Stimulated activated CD4-positive, alpha-beta T cell treated with anti-CD3 and anti-CD28 coated beads, Interleukin-1b, Interleukin-23, amount 100 ng/mL, for 4 hours (primary cell): ENCODE results near the gene HELZ2.
"Not testable (repeated sequence)": the region's sequence is repeated elsewhere in the genome, so short reads cannot be mapped to it uniquely, and the experiment has no call there.

Experiments
- DNase-seq, 2 donors: peaks; one replicate each; pipeline ENCODE4 v3.0.0-alpha.2; 2020; ENCODE audit warnings: low read depth in 2 of 2

HELZ2 gene

GRCh38 chr20:63574156-63574828 is at the start of gene HELZ2:
TSS of gene HELZ2 (minus strand) at chr20:63574239. CDS start at chr20:63572385, 1,854 bp downstream.
- DNase-seq = peak; percentile 40 to 55

- no peak for DNase-seq
Measured at GRCh38 chr20:63622732-63623131, 48.7 kb upstream of the HELZ2 start.

- DNase-seq = no peak
Measured at GRCh38 chr20:63622096-63622495, 48.1 kb upstream of the HELZ2 start.

DNA sequence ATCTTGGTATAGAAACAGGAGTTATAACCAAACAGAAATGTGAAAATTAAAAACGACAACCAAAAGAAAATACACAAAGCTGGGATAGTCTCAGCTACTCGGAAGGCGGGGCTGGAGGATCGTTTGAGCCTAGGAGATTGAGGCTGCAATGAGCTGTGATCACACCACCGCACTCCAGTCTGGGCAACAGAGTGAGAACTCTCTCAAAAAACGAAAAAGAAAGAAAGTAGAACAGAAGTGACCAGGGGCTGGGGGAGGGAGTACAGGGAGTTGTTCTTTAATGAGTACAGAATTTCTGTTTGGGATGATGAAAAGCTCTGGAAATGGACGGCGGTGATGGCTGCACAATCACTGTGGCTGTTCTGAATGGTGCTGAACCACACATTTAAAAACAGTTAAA is 47.0 kb upstream of the HELZ2 start:
- no peak for DNase-seq

DNA sequence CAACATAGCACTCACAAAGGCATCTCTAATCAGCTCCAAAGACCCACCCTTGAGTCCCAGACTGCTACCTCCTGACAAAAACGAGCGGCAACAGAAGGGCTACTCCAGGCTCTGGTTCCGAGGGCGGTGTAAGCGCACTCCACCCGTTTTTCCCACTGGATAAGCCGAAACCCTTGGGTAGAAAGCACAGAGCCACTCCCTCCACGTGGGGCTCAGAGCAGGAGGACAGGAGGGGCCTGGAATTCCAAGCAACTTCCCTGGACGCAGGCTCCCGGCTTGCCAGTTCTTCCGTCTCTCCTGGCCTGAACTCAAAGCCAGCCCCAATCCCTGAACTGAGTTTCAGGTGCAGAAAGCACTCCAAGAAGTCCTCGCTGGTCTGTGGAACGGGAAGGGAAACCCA is 45.5 kb upstream of the HELZ2 start:
- no peak for DNase-seq

DNA sequence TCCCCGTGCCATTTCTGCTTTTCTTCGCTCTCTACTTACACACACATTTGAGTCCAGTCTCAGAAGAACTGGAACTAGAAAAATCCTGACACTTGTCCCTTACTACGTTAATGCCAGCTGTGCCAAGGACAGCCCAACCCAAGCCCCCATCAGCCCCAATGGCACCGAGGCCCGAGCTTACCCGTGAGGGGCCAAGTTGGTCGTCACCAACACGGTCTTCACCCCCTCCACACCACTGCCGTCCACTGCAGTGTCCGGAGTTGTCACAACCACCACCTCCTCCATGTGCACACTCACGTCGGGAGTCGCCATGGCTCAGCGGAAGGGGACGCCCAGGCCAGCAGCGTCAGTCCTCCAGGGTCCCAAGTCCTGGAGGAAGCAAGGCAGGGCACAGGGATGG is 45.0 kb upstream of the HELZ2 start:
- DNase-seq = no peak

- DNase-seq = no peak
Measured at GRCh38 chr20:63618291-63618980, 44.4 kb upstream of the HELZ2 start.

DNA sequence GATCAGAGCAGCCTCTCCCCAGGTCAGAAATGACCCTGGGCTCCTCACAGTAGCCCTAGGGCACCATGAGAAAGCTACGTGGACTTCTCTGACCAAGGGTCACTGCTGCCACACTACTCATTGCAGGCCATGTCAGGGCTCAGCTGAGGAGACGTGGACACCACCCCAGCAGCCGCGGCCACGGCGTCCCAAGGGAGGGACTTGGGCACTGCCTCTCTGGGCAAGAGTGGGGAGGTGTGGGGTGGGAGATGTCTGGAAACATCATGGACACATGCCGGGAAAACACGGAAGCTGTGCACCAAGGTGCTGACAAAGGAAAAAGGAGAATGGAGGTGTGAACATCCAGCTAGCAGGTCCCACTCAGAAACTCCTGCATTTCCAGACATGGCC is 43.8 kb upstream of the HELZ2 start:
- no peak for DNase-seq

GRCh38 chr20:63617092-63617875 is 43.2 kb upstream of the HELZ2 start:
- no peak for DNase-seq

DNA sequence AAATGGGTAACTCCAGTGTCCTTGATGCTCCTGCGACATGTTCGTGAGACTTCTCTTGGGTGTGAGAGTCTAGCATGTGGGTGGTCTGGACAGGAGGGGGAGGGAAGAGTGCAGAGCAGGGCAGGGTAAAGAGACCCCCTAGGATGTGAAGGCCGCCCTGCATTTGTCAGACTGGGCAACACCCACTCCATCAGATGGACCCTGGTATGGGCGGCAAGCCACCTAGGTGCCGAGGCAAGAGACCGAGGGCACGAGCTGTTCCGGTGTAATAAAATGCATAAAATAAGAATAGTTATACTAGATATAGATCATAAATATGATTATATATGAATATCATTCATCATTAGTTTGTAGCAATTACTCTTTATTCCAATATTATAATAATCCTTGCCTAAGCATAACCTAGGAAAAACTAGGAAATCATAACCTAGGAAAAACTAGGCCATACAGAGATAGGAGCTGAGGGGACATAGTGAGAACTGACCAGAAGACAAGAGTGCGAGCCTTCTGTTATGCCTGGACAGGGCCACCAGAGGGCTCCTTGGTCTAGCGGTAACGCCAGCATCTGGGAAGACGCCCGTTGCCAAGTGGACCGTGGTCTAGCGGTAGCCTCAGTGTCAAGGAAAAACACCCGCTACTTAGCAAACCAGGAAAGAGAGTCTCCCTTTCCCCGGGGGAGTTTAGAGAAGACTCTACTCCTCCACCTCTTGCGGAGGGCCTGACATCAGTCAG is 40.0 kb upstream of the HELZ2 start:
- DNase-seq = not testable (repeated sequence)

DNA sequence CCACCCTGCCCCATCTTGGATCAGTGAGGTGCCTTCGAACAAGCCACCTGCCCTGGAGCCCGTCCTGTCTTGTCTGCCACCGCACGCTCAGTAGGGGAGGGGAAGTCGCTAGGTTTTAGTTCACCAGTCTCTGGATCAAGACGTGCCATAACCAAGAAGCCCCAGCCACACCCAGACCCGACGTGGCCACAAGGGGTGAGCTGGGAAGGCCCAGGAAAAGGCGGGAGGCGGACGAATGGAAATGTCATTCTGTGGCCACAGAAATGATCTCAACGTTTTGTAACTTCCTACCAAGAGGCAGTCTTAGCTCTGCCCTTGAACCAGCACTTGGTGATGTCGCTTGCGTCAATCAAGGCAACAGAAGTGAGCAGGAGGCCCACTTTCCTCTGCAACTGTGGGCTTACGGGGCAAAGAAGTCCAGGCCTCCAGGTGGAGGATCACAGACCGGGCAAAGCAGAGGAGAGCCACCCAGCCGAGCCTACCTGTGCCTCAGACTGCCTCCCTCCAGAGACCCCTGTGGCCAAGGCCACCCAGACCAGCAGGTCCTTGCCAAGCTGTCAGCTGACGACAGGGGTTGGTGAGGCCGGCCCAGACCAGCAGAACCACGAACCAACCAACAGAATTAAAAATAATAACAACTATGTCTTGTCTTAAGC is 38.4 kb upstream of the HELZ2 start:
- DNase-seq = no peak

DNA sequence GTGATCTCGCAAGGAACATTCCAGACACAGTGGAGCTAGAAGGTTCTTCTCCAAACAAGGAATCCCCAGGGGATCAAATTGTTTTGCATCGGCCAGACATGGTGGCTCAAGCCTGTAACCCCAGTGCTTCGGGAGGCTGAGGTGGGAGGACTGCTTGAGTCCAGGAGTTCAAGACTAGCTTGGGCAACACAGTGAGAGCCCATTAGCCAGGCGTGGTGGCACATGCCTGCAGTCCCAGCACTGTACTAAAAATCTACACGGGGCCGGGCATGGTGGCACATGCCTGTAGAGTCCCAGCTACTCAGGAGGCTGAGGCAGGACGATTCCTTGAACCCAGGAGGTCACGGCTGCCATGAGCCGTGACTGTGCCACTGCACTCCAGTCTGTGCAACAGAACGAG is 37.6 kb upstream of the HELZ2 start:
- no peak for DNase-seq

- no peak for DNase-seq
Measured at GRCh38 chr20:63610581-63611435, 36.8 kb upstream of the HELZ2 start.

- no peak for DNase-seq
Measured at GRCh38 chr20:63606686-63607085, 32.6 kb upstream of the HELZ2 start.

GRCh38 chr20:63602321-63602720 is 28.3 kb upstream of the HELZ2 start:
- DNase-seq = no peak

GRCh38 chr20:63601679-63602078 is 27.6 kb upstream of the HELZ2 start:
- not testable (repeated sequence) for DNase-seq

- no peak for DNase-seq
Measured at GRCh38 chr20:63599396-63600050, 25.5 kb upstream of the HELZ2 start.

- DNase-seq = no peak
Measured at GRCh38 chr20:63598479-63599395, 24.7 kb upstream of the HELZ2 start.
